Astrocyte (in vitro differentiated cells and primary cell): Measurements from ENCODE around the gene EID3.

Experiments
- EZH2 ChIP-seq: IDR thresholded peaks from 2 replicates; pipeline ENCODE4 v1.6.1; 2012; ENCODE audit warnings: mild to moderate bottlenecking, low read length, inconsistent platforms; ENCODE audit not compliant: insufficient read depth
- TF ChIP-seq, protein P1 (sequence below): IDR thresholded peaks from 2 replicates; pipeline ENCODE4 v1.5.1; 2011; ENCODE audit warnings: low read depth, mild to moderate bottlenecking, inconsistent platforms, low read length, moderate library complexity; ENCODE audit not compliant: insufficient read depth

DNA sequence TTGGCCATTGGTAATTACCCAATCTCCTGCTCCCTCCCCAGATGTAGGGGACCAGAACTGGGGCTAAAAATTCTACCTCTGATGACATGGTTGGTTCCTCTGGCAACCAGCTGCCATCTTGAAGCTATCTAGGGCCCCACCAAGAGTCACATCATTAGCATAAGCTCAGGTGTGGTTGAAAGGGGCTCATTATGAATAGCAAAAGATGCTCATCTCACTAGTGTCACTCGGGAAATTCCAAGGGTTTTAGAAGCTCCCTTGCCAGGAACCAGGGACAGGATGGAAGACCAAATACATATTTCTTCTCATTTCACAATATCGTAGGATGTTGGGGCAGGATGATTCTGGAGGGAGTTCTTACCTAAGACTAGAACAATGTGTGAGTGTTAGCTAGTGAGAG lies 38.6 kb downstream of the EID3 start:
- TF ChIP-seq, protein P1, sequence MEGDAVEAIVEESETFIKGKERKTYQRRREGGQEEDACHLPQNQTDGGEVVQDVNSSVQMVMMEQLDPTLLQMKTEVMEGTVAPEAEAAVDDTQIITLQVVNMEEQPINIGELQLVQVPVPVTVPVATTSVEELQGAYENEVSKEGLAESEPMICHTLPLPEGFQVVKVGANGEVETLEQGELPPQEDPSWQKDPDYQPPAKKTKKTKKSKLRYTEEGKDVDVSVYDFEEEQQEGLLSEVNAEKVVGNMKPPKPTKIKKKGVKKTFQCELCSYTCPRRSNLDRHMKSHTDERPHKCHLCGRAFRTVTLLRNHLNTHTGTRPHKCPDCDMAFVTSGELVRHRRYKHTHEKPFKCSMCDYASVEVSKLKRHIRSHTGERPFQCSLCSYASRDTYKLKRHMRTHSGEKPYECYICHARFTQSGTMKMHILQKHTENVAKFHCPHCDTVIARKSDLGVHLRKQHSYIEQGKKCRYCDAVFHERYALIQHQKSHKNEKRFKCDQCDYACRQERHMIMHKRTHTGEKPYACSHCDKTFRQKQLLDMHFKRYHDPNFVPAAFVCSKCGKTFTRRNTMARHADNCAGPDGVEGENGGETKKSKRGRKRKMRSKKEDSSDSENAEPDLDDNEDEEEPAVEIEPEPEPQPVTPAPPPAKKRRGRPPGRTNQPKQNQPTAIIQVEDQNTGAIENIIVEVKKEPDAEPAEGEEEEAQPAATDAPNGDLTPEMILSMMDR, result no peak
- TF ChIP-seq EZH2, result no peak
